Lower lobe of right lung (tissue), 2 donors: Measurements from ENCODE around the gene FOXJ3. TPM values are rescaled to one million over a fixed set of nuclear protein-coding genes. Genes with fewer than 3 reads are reported as not detected.

Source experiments
- ATAC-seq, 2 donors: fragments of 200-7000 bp; cut with Tn5 transposase; one replicate each; pipeline ENCODE4 v1.9.1; 2020 to 2022; ENCODE audit warnings: mild to moderate bottlenecking in 2 of 2, moderate library complexity in 2 of 2
- DNase-seq: peaks from one replicate; pipeline ENCODE4 v3.0.0-alpha.2; 2020
- H3K27ac ChIP-seq: fragments of 200-600 bp; one replicate; pipeline ENCODE4 v1.8.0; 2022
- H3K27me3 ChIP-seq: fragments of 200-600 bp; one replicate; pipeline ENCODE4 v1.8.0; 2022; ENCODE audit warnings: low read depth
- H3K36me3 ChIP-seq: fragments of 200-600 bp; one replicate; pipeline ENCODE4 v1.8.0; 2022; ENCODE audit warnings: mild to moderate bottlenecking
- H3K4me1 ChIP-seq: fragments of 200-600 bp; one replicate; pipeline ENCODE4 v1.8.0; 2022
- H3K4me3 ChIP-seq: fragments of 200-600 bp; one replicate; pipeline ENCODE4 v1.8.0; 2022; ENCODE audit warnings: mild to moderate bottlenecking
- H3K9me3 ChIP-seq: fragments of 200-600 bp; one replicate; pipeline ENCODE4 v1.8.0; 2022
- intact Hi-C: fragments of 100-400 bp; cut with DNase I; formaldehyde crosslinking; loops from one replicate; pipeline ENCODE4 v1.11.0; 2022
- total RNA-seq: library from RNA; stranded (reverse); fragmentation: NEBNext Ultra II Directional; extraction: Animal tissue kit (Norgen Biotek cat#: 25700); gene quantifications from one replicate; pipeline ENCODE4 v1.2.1, GENCODE V29; 2021
- TF ChIP-seq, protein P1 (sequence below): fragments of 200-600 bp; IDR thresholded peaks from one replicate; pipeline ENCODE4 v1.8.0; 2022; ENCODE audit warnings: antibody characterized with exemption, mild to moderate bottlenecking
- donor health status: DM: no; HTN: yes; CAD: no; lungs with severe emphysema.

FOXJ3 gene
- total RNA-seq, 1 donor from 2014 or later, result 44.0 TPM

DNA sequence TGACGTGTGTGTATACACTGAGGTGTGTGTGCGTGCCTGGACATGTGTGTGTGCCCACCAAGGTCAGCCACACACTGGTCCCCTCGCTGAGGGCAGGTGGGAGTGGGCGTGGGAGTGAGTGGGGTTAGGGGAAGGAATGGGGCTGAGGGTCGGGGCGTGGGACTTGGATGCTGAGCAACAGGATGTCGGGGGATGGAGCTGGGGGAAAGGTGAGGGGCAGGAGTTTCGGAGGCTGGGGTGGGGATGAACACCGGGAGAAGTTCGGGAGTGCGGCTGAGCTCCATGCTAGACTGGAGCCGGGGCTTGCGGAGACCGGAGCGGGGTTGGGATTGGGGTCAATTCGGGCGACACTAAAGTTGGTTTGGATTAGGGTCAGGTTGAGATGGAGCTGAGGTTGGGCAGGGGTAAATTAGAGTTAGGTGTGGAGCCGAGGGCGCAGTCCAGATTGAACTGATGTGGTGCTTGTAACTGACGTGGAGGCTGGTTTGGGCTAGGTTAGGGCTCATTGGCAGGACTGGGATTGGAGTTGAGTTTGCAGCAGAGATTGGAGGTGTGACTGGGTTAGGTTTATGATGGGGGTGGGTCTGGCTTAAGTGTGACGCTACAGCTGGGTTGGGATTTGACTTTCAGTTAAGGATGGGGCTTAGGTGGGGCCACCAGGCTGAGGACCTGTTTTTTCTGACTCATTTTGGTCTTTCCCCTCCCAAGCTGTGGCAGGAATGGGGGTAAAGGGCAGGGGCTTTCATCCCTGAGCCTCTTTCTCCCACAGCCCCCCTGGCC lies 167.2 kb downstream of the FOXJ3 start:
- TF ChIP-seq, protein P1, sequence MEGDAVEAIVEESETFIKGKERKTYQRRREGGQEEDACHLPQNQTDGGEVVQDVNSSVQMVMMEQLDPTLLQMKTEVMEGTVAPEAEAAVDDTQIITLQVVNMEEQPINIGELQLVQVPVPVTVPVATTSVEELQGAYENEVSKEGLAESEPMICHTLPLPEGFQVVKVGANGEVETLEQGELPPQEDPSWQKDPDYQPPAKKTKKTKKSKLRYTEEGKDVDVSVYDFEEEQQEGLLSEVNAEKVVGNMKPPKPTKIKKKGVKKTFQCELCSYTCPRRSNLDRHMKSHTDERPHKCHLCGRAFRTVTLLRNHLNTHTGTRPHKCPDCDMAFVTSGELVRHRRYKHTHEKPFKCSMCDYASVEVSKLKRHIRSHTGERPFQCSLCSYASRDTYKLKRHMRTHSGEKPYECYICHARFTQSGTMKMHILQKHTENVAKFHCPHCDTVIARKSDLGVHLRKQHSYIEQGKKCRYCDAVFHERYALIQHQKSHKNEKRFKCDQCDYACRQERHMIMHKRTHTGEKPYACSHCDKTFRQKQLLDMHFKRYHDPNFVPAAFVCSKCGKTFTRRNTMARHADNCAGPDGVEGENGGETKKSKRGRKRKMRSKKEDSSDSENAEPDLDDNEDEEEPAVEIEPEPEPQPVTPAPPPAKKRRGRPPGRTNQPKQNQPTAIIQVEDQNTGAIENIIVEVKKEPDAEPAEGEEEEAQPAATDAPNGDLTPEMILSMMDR, result no peak
- ATAC-seq, result no peak
- intact Hi-C loops, result no loop called here
- no peaks in the 10 kb centered on the region for H3K9me3 ChIP-seq
- peaks cover 35% of the 10 kb centered on the region for H3K4me1 ChIP-seq
- no peaks in the 10 kb centered on the region for H3K27me3 ChIP-seq
- H3K27ac ChIP-seq, result no peak overlapping the region
- H3K4me3 ChIP-seq, result no peak overlapping the region
- H3K36me3 ChIP-seq, result no peaks in the 10 kb centered on the region
- no peak for DNase-seq

DNA sequence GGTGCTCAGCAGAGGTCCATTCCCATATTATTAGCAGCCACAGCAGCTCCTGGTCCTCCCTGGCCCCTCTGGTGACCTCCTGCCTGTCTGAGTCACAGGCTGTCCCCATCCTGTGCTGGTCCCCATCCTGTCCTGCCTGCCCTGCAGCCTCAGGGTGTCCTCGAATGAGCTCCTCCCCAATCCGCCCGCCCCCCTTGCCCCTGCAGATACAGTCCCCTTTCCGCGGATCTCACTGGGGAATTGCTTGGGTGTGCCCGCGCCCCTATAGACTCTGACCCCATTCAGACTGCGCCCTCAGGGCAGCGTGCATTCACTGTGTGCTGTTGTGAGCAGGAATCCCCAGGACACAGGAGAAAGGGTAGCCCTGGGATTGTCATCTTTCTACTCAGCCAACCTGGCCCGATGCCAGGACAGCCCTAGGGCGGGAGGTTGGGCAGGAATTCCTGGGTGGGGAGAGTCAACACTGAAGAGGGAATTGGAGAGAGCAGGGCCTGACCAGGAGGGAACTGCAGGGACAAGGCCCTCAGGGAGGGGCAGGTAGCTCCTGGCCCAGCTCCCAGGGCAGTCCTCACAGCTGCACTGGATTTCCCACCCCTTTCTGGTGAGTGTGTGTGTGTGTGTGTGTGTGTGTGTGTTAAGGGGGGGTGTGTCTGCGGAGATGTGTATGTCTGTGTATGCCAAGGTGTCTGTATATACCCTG lies 169.4 kb downstream of the FOXJ3 start:
- Histone ChIP-seq H3K27me3 (no peaks in the 10 kb centered on the region), H3K9me3 (peaks cover 6% of the 10 kb centered on the region), H3K36me3 (no peaks in the 10 kb centered on the region), H3K4me3 (no peak overlapping the region), H3K27ac (peak overlapping the region; percentile 31), H3K4me1 (peaks cover 16% of the 10 kb centered on the region)
- intact Hi-C loops, result no loop called here
- DNase-seq (peak; percentile 89), ATAC-seq (peak; percentile 94 to 96)
- TF ChIP-seq, protein P1, result no peak

DNA sequence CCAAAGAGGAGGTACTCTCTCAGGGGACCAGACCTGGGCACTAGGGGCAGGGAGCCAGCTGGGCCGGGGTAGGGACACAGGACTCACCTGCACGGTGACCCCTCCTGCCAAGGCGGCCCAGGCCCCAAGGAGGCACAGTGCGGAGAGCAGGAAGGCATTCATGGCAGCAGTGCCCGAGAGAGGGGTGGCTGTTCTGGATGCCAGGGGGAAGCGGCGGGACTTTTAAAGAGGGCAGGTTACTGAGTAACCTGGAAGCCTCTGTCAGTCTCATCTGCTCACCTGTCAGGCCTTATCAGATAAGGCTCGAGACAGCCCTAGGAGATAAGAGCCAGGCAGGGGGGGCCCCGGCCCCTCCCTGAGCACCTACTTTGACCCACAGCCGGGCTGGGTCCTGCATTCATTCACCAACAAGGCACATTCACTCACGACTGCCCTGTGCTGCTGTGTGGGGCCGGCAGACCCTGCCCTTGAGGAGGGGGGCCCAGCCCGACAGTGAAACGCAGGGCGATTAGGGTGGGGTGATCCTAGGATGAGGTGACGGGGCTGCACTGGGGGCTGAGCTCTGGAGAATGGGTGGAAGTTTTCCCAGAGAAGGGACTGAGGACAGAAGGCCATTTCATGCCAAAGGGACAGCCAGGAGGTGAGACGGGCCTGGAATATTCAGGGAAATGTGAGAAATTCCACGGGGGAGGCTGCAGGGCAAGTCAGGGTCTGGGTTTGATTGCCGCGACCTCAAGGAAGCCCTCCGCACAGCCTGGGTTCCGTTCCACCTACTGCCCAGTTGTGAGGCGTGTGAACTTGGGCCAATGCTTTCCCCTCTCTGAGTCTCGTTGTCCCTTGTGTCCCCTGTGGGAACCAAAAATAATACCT lies 170.2 kb downstream of the FOXJ3 start, which contains the start of gene GUCA2A:
GUCA2A (minus strand) TSS at position 195 of the 870 bp plus-strand sequence; CDS start at position 162, 33 bp downstream.
- H3K4me3 ChIP-seq, result no peak within 1 kb of the TSS
- H3K9me3 ChIP-seq, result peaks cover 11% of the 10 kb centered on the region
- no peaks in the 10 kb centered on the region for H3K36me3 ChIP-seq
- H3K27ac ChIP-seq, result peak within 1 kb of the TSS; percentile 31
- ATAC-seq (peak in 1 of 2 donors; percentile 4), DNase-seq (no peak)
- no peaks in the 10 kb centered on the region for H3K27me3 ChIP-seq
- intact Hi-C loops, result no loop called here
- peaks cover 11% of the 10 kb centered on the region for H3K4me1 ChIP-seq
- TF ChIP-seq, protein P1, result no peak

DNA sequence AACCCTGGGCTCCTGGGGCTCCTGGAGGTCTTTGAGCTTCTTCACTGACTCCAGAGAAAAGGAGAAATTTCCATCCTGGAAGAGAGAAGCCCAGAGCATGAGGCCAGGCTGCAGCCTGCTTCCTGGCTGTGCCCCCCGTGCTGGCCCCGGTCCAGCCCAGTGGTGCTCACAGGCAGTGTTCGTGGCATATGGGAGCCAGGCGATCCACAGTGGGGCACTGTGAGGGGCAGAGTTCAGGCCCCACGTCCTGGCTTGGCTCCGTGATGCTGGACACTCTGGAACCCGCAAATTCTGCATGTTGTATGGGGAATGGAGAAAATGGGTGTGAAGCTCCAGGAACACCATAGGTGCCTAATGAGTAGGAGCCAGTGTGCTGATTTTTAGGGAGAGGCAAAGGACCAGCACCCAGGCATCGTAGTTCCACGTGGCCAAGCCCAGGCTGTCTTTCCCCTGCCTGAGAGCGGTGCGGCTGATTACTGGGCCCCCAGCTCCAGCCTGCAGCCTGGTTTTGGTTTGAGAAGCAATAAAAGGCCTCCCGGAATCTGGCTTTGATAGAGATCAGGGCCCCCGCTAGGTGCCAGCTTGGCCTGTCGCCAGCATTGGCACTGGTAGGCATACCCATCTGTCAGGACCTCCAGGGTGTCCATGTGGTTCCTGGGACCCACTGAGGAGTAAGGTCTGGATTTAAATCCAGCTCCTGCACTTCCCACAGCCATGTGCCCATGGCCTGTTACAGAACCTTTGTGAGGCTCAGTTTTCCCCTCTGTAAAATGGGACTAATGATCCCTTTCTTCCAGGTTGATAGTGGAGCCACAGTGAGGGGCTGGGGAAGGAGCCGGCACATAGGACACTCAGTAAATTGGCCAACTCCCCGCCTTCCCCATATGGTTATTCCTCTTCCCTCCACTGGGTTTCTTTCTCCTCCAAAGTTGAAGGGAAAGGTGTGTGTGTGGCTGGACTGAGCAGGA lies 171.2 kb downstream of the FOXJ3 start:
- intact Hi-C loops, result no loop called here
- Histone ChIP-seq H3K4me3 (no peak overlapping the region), H3K9me3 (peaks cover 11% of the 10 kb centered on the region), H3K27ac (no peak overlapping the region), H3K27me3 (no peaks in the 10 kb centered on the region), H3K4me1 (peaks cover 11% of the 10 kb centered on the region), H3K36me3 (no peaks in the 10 kb centered on the region)
- ATAC-seq (no peak), DNase-seq (no peak)
- TF ChIP-seq, protein P1, result no peak
